ENCODE data around the gene BCL2L13.
A peak's percentile ranks its signal among the peaks of the same experiment; 100 is the strongest.
"Not testable (repeated sequence)": the region's sequence is repeated elsewhere in the genome, so short reads cannot be mapped to it uniquely, and the experiment has no call there.

BCL2L13 gene

GRCh38 chr22:17729561-17729960 lies 91.0 kb downstream of the BCL2L13 start:
- no peak for DNase-seq

DNA sequence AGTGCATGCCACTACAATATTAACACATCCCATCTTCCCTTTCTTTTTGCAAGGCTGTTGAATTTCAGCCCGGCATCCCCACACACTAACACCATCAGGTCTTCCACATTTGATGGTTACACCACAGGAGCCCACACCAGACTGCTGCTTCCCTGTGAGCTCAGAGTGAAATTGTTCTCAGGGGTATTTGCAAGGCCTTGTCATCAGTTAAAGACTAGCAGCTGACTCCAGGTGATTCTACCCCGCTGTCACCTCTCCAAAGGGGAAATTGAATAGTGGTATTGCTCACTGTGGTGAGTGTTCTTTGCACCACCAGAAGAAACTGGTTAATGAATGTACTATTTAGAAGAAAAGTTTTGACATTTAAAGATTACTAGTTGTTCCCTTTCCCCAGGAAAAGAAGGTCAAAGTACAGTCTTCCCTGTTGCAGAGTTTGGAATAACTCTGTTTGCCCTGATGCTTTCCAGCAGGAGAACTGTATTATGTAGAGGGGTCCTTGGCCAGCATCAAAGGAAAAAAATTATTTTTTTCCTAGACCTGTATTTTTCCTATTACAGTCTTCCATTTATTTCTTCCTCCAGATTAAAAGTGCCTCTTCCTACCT lies 93.8 kb downstream of the BCL2L13 start:
- no peak for DNase-seq

- DNase-seq, result no peak
Observed at GRCh38 chr22:17733466-17733865, 94.9 kb downstream of the BCL2L13 start.

- no peak for DNase-seq
Observed at GRCh38 chr22:17734187-17734586, 95.6 kb downstream of the BCL2L13 start.

- DNase-seq, result no peak
Observed at GRCh38 chr22:17738386-17739128, 100.0 kb downstream of the BCL2L13 start.

DNA sequence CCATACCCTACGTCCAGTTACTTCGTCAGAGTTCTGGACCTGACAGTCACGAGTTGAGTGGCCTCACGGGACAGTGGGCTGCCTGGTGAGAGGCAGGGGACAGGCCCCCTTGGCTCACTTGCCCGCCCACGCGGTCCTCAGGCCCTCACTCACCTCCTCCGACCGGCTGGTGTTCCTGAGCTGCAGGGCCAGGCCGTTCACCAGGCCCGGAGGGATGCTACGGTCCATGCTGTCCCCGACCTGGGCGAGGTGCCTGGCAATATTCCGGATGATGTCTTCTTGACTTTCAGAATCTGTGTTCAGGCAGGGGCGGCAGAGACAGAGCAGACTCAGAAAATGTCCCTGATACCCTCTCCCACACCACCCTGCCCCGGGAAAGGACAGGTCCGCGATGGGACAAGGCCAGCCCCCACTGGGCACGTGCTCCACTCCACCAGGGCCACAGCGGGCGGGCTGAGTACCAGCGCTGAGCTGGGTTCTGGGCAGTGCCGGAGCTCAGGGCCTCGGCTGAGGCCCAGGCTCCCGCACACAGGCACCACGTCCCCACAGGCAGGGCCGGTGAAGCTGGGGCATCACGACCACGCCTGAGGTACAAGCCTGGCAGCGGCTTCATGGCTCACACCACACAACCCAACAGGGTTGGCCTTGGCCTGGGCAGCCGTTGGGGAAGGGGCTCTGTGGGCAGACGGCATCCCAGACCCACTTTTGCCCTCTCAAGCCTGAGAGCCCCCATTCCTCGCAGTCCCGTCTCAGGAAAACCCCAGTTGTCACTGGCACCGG lies 100.8 kb downstream of the BCL2L13 start:
- DNase-seq, result no peak

DNA sequence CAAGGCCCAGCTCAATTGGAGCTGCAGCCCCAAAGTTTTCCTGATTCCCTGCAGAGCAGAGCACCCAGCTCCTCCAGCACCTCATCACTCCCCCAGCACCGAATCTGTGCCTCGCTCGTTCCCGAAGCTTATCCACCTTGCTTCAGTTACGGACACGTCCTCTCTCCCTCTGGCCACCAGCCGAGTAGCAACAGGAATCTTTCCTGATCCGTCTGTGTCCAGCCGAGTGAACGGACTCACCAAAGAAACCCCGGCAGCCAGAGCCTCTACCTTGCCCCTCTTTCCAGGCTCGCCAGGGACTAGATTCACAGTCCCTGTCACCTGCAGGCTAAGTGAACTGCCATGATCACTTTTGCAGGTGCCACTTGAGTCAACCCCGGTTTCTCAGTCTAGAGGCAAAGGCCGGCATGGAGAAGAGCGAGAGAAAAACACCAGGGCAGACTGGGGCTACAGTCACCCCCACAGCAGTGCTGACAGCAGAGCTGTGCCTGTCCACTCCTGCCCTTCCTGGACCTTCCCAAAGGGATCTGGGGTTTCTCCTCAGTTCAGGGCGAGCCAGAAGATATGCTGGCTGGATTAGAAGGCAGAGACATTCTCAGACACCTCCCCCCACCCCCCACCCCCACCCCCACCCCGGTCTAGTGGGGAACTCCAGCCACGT lies 103.4 kb downstream of the BCL2L13 start:
- no peak for DNase-seq

DNA sequence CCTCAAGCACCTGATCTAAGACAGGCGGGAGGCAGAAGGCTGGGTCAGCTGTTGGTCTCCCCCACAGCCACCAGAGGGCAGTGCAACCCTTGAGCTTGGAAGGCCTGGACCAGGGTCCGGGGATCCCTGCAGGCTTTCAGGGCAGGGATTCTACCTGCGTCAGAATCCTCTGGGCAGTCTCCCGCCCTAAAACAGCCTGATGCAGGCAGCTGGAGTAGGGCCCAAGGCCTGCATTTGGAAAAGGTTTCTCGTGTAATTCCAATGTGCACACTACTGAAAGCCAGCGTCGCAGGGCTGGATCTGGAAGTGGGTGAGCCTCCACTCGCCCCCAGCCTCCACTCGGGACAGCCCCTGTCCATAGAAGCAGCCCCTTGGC lies 104.0 kb downstream of the BCL2L13 start:
- peak; percentile 70 for DNase-seq

GRCh38 chr22:17743661-17744411 lies 105.3 kb downstream of the BCL2L13 start:
- DNase-seq, result no peak

- no peak for DNase-seq
Observed at GRCh38 chr22:17744430-17744829, 105.9 kb downstream of the BCL2L13 start.

- DNase-seq, result no peak
Observed at GRCh38 chr22:17746916-17747315, 108.4 kb downstream of the BCL2L13 start.

DNA sequence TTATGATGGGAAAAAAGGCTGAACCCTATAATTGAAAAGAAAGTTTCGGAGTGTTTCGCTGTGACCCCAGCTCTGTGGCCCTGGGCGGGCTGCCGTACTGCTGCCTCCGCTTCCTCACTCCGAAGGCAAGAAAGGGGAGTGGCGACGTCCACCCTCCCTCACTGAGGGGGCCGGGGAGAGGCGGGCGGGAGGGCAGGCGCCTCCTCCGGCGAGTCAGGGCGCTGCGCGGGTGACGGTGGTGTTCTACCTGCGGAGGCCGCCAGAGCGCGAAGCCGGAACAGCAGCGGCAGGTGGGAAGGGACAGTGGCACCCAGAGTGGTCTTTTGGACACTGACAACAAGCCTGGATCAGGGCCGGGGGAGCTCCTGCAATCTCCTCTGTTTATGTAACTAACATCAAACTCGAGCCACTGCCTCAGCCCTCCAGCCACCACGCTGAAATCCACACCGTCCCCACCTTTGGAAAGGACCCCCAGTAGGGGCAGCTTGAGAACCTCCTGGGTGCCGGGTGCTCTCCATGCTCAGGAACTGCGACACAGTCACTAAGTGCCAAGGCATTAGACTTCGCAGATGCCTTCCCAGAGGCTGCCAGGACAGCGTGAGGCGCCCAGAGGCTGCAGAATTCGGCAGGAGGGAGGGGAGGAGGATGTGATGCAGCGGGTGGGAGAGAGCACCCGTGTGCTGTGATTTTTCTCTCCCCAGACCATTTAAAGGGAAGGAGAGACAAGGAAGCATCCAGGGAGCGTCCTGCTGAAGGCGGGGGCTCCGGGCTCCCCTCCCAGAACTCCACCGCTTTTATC lies 110.2 kb downstream of the BCL2L13 start:
- no peak for DNase-seq

GRCh38 chr22:17749605-17750395 lies 111.2 kb downstream of the BCL2L13 start:
- no peak for DNase-seq

DNA sequence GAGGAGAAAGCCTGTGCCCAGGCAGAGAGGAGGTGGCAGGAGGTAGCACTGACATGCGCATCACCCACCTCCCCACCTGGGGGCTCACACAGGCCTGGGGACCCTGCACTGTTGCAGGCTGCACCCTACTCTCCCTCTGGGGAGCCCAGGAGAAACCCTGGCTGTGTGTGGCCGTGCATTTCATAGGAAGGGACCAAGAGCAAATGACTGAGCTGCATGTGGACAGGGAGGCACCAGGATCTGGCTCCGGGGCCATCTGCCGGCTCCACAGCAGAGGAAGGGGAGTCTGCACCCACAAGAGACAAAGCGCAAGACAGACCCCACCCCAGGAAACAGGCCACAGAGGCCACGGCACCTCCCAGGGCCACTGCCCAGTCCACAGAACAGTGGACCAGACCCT lies 113.0 kb downstream of the BCL2L13 start:
- DNase-seq, result no peak

GRCh38 chr22:17753401-17753989 lies 114.9 kb downstream of the BCL2L13 start:
- no peak for DNase-seq

GRCh38 chr22:17754233-17754925 lies 115.8 kb downstream of the BCL2L13 start:
- peak; percentile 41 for DNase-seq

GRCh38 chr22:17761138-17761488 lies 122.6 kb downstream of the BCL2L13 start:
- no peak for DNase-seq

GRCh38 chr22:17763442-17763841 lies 124.9 kb downstream of the BCL2L13 start:
- DNase-seq, result not testable (repeated sequence)

DNA sequence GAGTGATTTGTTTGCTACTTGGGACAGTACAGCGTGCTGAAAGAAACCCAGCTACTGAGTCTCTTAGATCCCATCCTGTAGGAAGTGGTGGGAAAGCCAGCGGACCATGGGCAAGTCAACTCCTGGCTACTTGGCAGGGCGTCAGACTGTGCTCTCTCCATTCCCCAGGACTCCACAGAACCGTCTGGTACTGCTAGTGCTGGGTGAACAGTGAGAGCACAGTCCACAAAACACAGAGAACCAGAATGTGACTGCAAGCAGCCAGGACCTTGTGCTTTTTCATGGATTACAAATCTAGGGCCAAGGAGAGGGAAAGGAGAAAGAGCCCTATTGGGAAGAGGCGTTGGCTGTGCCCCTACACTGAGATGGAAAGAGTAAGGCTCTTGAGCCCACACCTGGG lies 125.5 kb downstream of the BCL2L13 start:
- DNase-seq, result no peak

DNA sequence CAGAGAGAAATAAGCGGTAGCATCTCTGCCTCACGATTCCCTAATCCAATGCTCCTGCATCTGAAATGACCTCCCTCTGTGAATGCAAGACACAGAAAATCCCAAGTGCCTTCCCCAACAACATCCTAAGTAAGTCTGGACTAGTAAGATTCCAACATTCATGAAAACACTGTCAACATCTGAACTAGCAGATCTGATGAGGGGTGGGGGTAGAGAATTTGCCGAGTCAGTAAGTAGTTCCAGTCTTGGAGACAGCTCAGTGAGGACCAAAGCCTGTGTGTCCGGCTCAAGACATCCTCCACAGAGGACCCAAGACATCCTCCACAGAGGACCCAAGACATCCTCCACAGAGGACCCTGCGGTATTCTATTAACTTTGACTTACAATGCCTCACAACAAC lies 126.3 kb downstream of the BCL2L13 start:
- not testable (repeated sequence) for DNase-seq
